ENCODE results near the gene TAL2. TPM values are rescaled to one million over a fixed set of nuclear protein-coding genes. Genes with fewer than 3 reads are reported as not detected.

The TAL2 gene
- total and polyA plus RNA-seq, 4 donors: 0.17 TPM; not detected in 3

GRCh38 chr9:105693435-105694189 lies 31.4 kb downstream of the TAL2 start:
- Histone ChIP-seq H3K4me1 (ENCODE audit: control insufficient read depth in 5 of 5, insufficient read depth in 5 of 5, low read length in 5 of 5) (peaks cover 0 to 12% (median 0%) of the 10 kb centered on the region in 5 donors), H3K36me3 (ENCODE audit: control insufficient read depth in 4 of 4, insufficient read depth in 4 of 4, low read length in 4 of 4) (no peaks in the 10 kb centered on the region), H3K27ac (ENCODE audit: low read depth in 1 of 2, low read length in 1 of 2) (peak overlapping the region in 1 of 2 donors; percentile 85), H3K9me3 (ENCODE audit: control insufficient read depth in 4 of 4, insufficient read depth in 3 of 4, low read length in 3 of 4) (no peaks in the 10 kb centered on the region), H3K27me3 (ENCODE audit: control insufficient read depth in 3 of 3, insufficient read depth in 3 of 3, low read length in 2 of 3) (peaks cover 0 to 24% (median 11%) of the 10 kb centered on the region in 3 donors), H3K9ac (ENCODE audit: insufficient read depth in 1 of 2, low read length in 2 of 2) (peak overlapping the region in 1 of 2 donors; percentile 14), H3K4me3 (no peak overlapping the region)
- no peak for ATAC-seq (ENCODE audit: insufficient read depth, low FRiP score)
- 1 to 3% methylated on average over 15 of the region's 15 CpGs for WGBS, 2 donors
- TF ChIP-seq CTCF (IDR thresholded peaks at IDR 0.05; ENCODE audit: control extremely low read depth, extremely low read depth): no peak
- DNase-seq: peak; percentile 16 to 54 (median 37)

- Histone ChIP-seq H3K36me3 (ENCODE audit: control insufficient read depth in 4 of 4, insufficient read depth in 4 of 4, low read length in 4 of 4) (no peaks in the 10 kb centered on the region), H3K9me3 (ENCODE audit: control insufficient read depth in 4 of 4, insufficient read depth in 3 of 4, low read length in 3 of 4) (no peaks in the 10 kb centered on the region), H3K4me3 (peak within 1 kb of the TSS; percentile 83), H3K9ac (ENCODE audit: insufficient read depth in 1 of 2, low read length in 2 of 2) (peak within 1 kb of the TSS in 1 of 2 donors; percentile 77), H3K27me3 (ENCODE audit: control insufficient read depth in 3 of 3, insufficient read depth in 3 of 3, low read length in 2 of 3) (peaks cover 0 to 24% (median 11%) of the 10 kb centered on the region in 3 donors), H3K27ac (ENCODE audit: low read depth in 1 of 2, low read length in 1 of 2) (peak within 1 kb of the TSS; percentile 64 to 85), H3K4me1 (ENCODE audit: control insufficient read depth in 5 of 5, insufficient read depth in 5 of 5, low read length in 5 of 5) (peaks cover 0 to 12% (median 0%) of the 10 kb centered on the region in 5 donors)
- DNase-seq: peak; percentile 86 to 93 (median 88)
- TF ChIP-seq CTCF (IDR thresholded peaks at IDR 0.05; ENCODE audit: control extremely low read depth, extremely low read depth): no peak
- WGBS, 2 donors: 0% methylated on average over 64 to 65 of the region's 65 CpGs
- peak; percentile 96 for ATAC-seq (ENCODE audit: insufficient read depth, low FRiP score)
Measured at GRCh38 chr9:105694190-105694847, 32.1 kb downstream of the TAL2 start, which contains the start of gene TMEM38B. Gene TMEM38B, plus strand, starts transcription at chr9:105694541. Its CDS starts 120 bp downstream, at chr9:105694661.

- no peak for TF ChIP-seq CTCF (IDR thresholded peaks at IDR 0.05; ENCODE audit: control extremely low read depth, extremely low read depth)
- H3K9me3 ChIP-seq (ENCODE audit: control insufficient read depth in 4 of 4, insufficient read depth in 3 of 4, low read length in 3 of 4): no peaks in the 10 kb centered on the region
- no peaks in the 10 kb centered on the region for H3K36me3 ChIP-seq (ENCODE audit: control insufficient read depth in 4 of 4, insufficient read depth in 4 of 4, low read length in 4 of 4)
- H3K4me3 ChIP-seq: peak overlapping the region; percentile 83
- peak overlapping the region in 1 of 2 donors; percentile 69 for H3K9ac ChIP-seq (ENCODE audit: insufficient read depth in 1 of 2, low read length in 2 of 2)
- peak overlapping the region; percentile 64 to 85 for H3K27ac ChIP-seq (ENCODE audit: low read depth in 1 of 2, low read length in 1 of 2)
- peak; percentile 76 for ATAC-seq (ENCODE audit: insufficient read depth, low FRiP score)
- H3K27me3 ChIP-seq (ENCODE audit: control insufficient read depth in 3 of 3, insufficient read depth in 3 of 3, low read length in 2 of 3): peaks cover 0 to 24% (median 11%) of the 10 kb centered on the region in 3 donors
- peaks cover 0 to 12% (median 0%) of the 10 kb centered on the region in 5 donors for H3K4me1 ChIP-seq (ENCODE audit: control insufficient read depth in 5 of 5, insufficient read depth in 5 of 5, low read length in 5 of 5)
- 1 to 3% methylated on average over 42 of the region's 42 CpGs for WGBS, 2 donors
- DNase-seq: peak; percentile 62 to 73 (median 68)
Measured at GRCh38 chr9:105694848-105695581, 32.8 kb downstream of the TAL2 start.

Data from lung (tissue), 12 donors.